GM12878 (cell line): ENCODE measurements around the gene HTR2B. TPM values are rescaled to one million over a fixed set of nuclear protein-coding genes. Genes with fewer than 3 reads are reported as not detected.

Experiments
- ATAC-seq: fragments of 200-7000 bp; cut with Tn5 transposase; 3 replicates; pipeline ENCODE4 v1.9.1; 2020; ENCODE audit warnings: mild to moderate bottlenecking, moderate library complexity
- BruUV-seq: library from RNA; stranded (reverse); fragments of 400-500 nt; replicated peaks from 2 replicates; lab custom pipeline; 2021; lab: Mats Ljungman, UMichigan
- CTCF ChIA-PET: fragments of 300-600 bp; sonication (Branson Sonifier 250); formaldehyde crosslinking; extraction: SDS; loops from one replicate; lab custom pipeline; 2021; ENCODE audit warnings: inconsistent platforms; lab: Yijun Ruan, JAX
- POLR2A ChIA-PET: fragments of 350-600 bp; formaldehyde crosslinking; extraction: SDS; loops from one replicate; lab custom pipeline; 2021; ENCODE audit warnings: inconsistent platforms; lab: Charles Lee
- RAD21 ChIA-PET: fragments of 300-600 bp; sonication (Branson Sonifier 250); formaldehyde crosslinking; loops from one replicate; lab custom pipeline; 2023; ENCODE audit warnings: antibody characterized with exemption; ENCODE audit not compliant: unreplicated experiment; lab: Charles Lee
- SMC1A ChIA-PET: fragments of 300-600 bp; sonication (Branson Sonifier 250); formaldehyde crosslinking; loops from one replicate; lab custom pipeline; 2023; ENCODE audit not compliant: unreplicated experiment, uncharacterized antibody; lab: Charles Lee
- DNase-seq: peaks from one replicate; pipeline ENCODE4 v3.0.0-alpha.2; 2011; ENCODE audit warnings: low read depth, low spot score
- FAIRE-seq: peaks from 3 replicates; lab custom pipeline; 2011; peaks lifted over from hg19 to GRCh38; lab: Jason Lieb, UNC
- H2AFZ ChIP-seq: 2 replicates; pipeline ENCODE4 v1.6.0; 2011; ENCODE audit warnings: low read depth, low read length, control low read depth; ENCODE audit not compliant: control insufficient read depth
- H3K27ac ChIP-seq: 2 replicates; pipeline ENCODE4 v1.5.1; 2011; ENCODE audit warnings: control low read depth; ENCODE audit not compliant: control insufficient read depth, insufficient read depth
- H3K27me3 ChIP-seq, 2 experiments: replicated peaks in 1 of 2; 2 replicates each; pipeline versions ENCODE4 v1.6.0 to v1.6.1; 2011; ENCODE audit warnings: low read length in 1 of 2; ENCODE audit not compliant: control insufficient read depth in 2 of 2, insufficient read depth in 2 of 2
- H3K36me3 ChIP-seq, 2 experiments: 2 replicates each; pipeline ENCODE4 v1.5.1; 2011; ENCODE audit warnings: low read length in 1 of 2; ENCODE audit not compliant: control insufficient read depth in 2 of 2, insufficient read depth in 2 of 2
- H3K4me1 ChIP-seq: 2 replicates; pipeline ENCODE4 v1.6.1; 2011; ENCODE audit warnings: mild to moderate bottlenecking, low read length, moderate library complexity, mixed read lengths; ENCODE audit not compliant: control insufficient read depth, insufficient read depth
- H3K4me2 ChIP-seq: 2 replicates; pipeline ENCODE4 v1.6.0; 2011; ENCODE audit warnings: control low read depth; ENCODE audit not compliant: control insufficient read depth, insufficient read depth
- H3K4me3 ChIP-seq: fragments of 200-600 bp; sonication (generic); 2 replicates; pipeline ENCODE4 v1.5.1; 2016
- H3K79me2 ChIP-seq: 2 replicates; pipeline ENCODE4 v1.6.0; 2011; ENCODE audit warnings: low read length; ENCODE audit not compliant: control insufficient read depth, insufficient read depth
- H3K9ac ChIP-seq: 2 replicates; pipeline ENCODE4 v1.8.0; 2011; ENCODE audit warnings: low read length, control low read depth, mixed read lengths; ENCODE audit not compliant: control insufficient read depth, insufficient read depth
- H3K9me3 ChIP-seq: replicated peaks from 3 replicates; pipeline ENCODE4 v1.5.1; 2011; ENCODE audit warnings: mild to moderate bottlenecking, low read length; ENCODE audit not compliant: control insufficient read depth, insufficient read depth
- H4K20me1 ChIP-seq: 2 replicates; pipeline ENCODE4 v1.6.0; 2011; ENCODE audit not compliant: control insufficient read depth, insufficient read depth
- ASH2L ChIP-seq: fragments of 300-600, 200-600 bp; sonication (generic); IDR thresholded peaks from 2 replicates; pipeline ENCODE4 v1.6.1; 2017; ENCODE audit warnings: low read depth, mild to moderate bottlenecking, borderline replicate concordance
- BACH1 ChIP-seq: fragments of 450-650 bp; IDR thresholded peaks from 2 replicates; pipeline ENCODE4 v1.6.1; 2017; ENCODE audit warnings: mild to moderate bottlenecking, borderline replicate concordance
- CEBPB ChIP-seq, 2 experiments: fragments of 150-350 bp in 1 of 2; IDR thresholded peaks; 2 replicates each; pipeline ENCODE4 v1.6.1; 2012 to 2014; ENCODE audit warnings: low read depth in 2 of 2, low read length in 2 of 2, borderline replicate concordance in 1 of 2, inconsistent platforms in 1 of 2
- MTA3 ChIP-seq: IDR thresholded peaks from 2 replicates; pipeline ENCODE4 v1.6.1; 2012; ENCODE audit warnings: low read length, inconsistent platforms, borderline replicate concordance
- NFYA ChIP-seq: IDR thresholded peaks from 2 replicates; pipeline ENCODE4 v1.6.1; 2011; ENCODE audit warnings: low read depth, mild to moderate bottlenecking, low read length, improper control_type of control experiment, borderline replicate concordance
- NRF1 ChIP-seq: conservative IDR thresholded peaks from 2 replicates; pipeline ENCODE4 v1.6.1; 2011; ENCODE audit warnings: mild to moderate bottlenecking, low read depth, low read length, improper control_type of control experiment
- SREBF2 ChIP-seq: IDR thresholded peaks from 2 replicates; pipeline ENCODE4 v1.6.1; 2012; ENCODE audit warnings: mild to moderate bottlenecking, low read length
- STAT3 ChIP-seq: IDR thresholded peaks from 2 replicates; pipeline ENCODE4 v1.6.1; 2011; ENCODE audit warnings: low read depth, low read length, improper control_type of control experiment
- WGBS: methylation state at CpG from one replicate; pipeline ENCODE4 v1.1.6; 2016; ENCODE audit warnings: low lambda C conversion rate; ENCODE audit not compliant: insufficient replicate concordance, insufficient coverage; ENCODE audit errors: missing lambda C conversion rate; 5-methylcytosine and 5-hydroxymethylcytosine counted together
- in situ Hi-C: fragments of 300-500 bp; cut with MboI; formaldehyde crosslinking; loops from 9 replicates; pipeline ENCODE4 v1.14.3; 2018; ENCODE audit warnings: mixed read lengths
- intact Hi-C: fragments of 100-400 bp; cut with micrococcal nuclease; formaldehyde crosslinking; loops from one replicate; pipeline ENCODE4 v1.14.2; 2022; ENCODE audit not compliant: unreplicated experiment
- polyA plus RNA-seq, 11 experiments: library from polyadenylated mRNA; depleted of rRNA in 4 of 11; unstranded in 6 of 11; stranded (reverse) in 5 of 11; fragments of >200 nt; fragmentation: Nextera tagmentation in 4 of 11; fragmentation: Illumina TruSeq in 1 of 11; extraction: Ambion mirVana in 4 of 11; extraction: Trizol in 1 of 11; gene quantifications; 1 replicate in 1 of 11; 2 replicates in 10 of 11; pipeline versions ENCODE4 v1.2.1 to v1.2.3, GENCODE V29; 2011 to 2016; ENCODE audit warnings: inconsistent platforms in 2 of 11, missing spikeins in 2 of 11, low read depth in 1 of 11
- total RNA-seq, 4 experiments: library from RNA; depleted of rRNA in 3 of 4; stranded (reverse); fragments of >200 nt in 3 of 4; fragmentation: Illumina TruSeq in 1 of 4; extraction: Trizol in 1 of 4; gene quantifications; 2 replicates each; pipeline versions ENCODE4 v1.2.1 to v1.2.3, GENCODE V29; 2013 to 2021
- TF ChIP-seq, protein P1 (sequence below): fragments of 450-650 bp; IDR thresholded peaks from 2 replicates; pipeline ENCODE4 v1.6.1; 2017; ENCODE audit warnings: mild to moderate bottlenecking

The HTR2B gene
- total and polyA plus RNA-seq, 10 of the 15 experiments (the other 5 are each of a cell fraction or from before 2014, with no cell fraction given) = 0.03 to 1.2 (median 0.15) TPM

DNA sequence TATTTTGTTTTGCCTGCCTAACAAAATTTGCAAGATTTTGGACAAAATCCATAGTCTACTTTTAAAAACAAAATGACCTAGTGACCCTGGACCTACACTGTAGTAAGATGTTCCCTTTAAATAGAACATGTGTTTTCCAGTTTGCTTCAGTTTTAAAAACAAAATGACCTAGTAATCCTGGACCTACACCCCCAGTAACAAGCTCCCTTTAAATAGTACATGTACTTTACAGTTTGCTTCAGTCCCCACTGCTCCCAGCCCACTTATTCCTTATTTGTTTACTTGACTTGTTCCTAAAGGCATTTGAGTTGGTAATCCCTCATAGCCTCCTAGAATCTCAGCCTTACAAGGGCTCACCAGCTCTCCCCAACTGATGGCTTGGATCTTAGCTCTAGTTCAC, 34.5 kb upstream of the HTR2B start:
- RAD21 ChIA-PET = no interaction called here
- POLR2A ChIA-PET = interaction anchor here (0.5 kb wide), 1 partner anchor 178 kb away, joined by 3 read pairs; no protein-coding TSS in a partner anchor
- SMC1A ChIA-PET = interaction anchor here (1.0 to 1.2 kb wide), 2 partner anchors 8 to 16 kb away, joined by 3 read pairs; no protein-coding TSS in a partner anchor
- no peak for DNase-seq
- Histone ChIP-seq H3K27me3 (no peaks in the 10 kb centered on the region), H3K9me3 (no peaks in the 10 kb centered on the region), H4K20me1 (no peaks in the 10 kb centered on the region), H3K4me1 (peaks cover 8% of the 10 kb centered on the region; the same call in 1 of the 2 replicates), H3K4me2 (no peak overlapping the region), H3K4me3 (no peak overlapping the region), H3K27ac (no peak overlapping the region), H3K36me3 (peaks cover 7 to 12% of the 10 kb centered on the region in 2 experiments), H2AFZ (no peak overlapping the region), H3K9ac (no peak overlapping the region), H3K79me2 (no peaks in the 10 kb centered on the region)
- FAIRE-seq = no peak
- intact Hi-C loops (no loop called here), in situ Hi-C loops (no loop called here)
- CTCF ChIA-PET = interaction anchor here (1.2 kb wide), 1 partner anchor 20 kb away, joined by 3 read pairs; no protein-coding TSS in a partner anchor
- ATAC-seq = no peak
- no TSS peak for BruUV-seq
- TF ChIP-seq BACH1 (no peak), CEBPB (IDR thresholded peaks at IDR 0.05; ENCODE audit: borderline replicate concordance in 1 of 2, low read depth in 2 of 2, low read length in 2 of 2) (no peak), ASH2L (no peak), NFYA (no peak), NRF1 (no peak), STAT3 (no peak)

DNA sequence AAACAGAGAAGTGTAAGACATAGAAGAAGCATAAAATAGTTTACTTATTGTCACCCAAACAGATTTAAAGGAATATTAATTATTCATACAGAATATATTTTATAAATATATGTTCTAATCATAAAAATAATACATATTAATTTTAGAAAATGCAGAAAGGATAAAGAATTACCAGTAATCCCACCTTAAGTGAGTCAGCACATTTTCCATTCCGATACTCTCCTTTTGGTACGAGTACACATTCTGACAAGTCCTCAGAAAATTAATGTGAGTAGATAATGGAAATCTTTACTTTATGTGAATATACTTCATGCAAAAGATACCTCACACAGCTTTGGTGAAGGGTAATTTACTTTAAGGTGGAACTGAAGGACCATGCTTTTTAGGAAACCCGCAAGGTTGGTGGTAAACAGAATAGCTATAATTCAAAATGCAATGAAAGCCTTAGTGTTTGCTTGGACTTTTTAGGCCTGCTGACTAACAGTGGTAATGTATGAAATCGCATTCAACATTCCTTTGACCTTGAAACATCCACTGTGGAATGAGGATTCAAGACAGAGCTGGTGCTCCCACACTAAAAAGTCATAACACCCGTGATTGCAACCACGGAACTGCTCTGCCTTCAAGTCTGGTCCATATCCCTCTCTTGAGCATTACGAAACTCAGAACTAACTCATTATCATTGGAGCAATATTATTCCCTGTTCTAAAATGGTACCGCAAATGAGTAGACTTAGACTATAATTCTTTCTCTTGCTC, 28.1 kb upstream of the HTR2B start:
- no peaks in the 10 kb centered on the region for H3K9me3 ChIP-seq
- no peaks in the 10 kb centered on the region for H4K20me1 ChIP-seq
- peaks cover 4 to 17% of the 10 kb centered on the region in 2 experiments for H3K36me3 ChIP-seq
- no peak overlapping the region for H2AFZ ChIP-seq
- H3K27me3 ChIP-seq = no peaks in the 10 kb centered on the region
- no peaks in the 10 kb centered on the region for H3K79me2 ChIP-seq
- no TSS peak for BruUV-seq
- FAIRE-seq (no peak), DNase-seq (no peak), ATAC-seq (no peak)
- POLR2A ChIA-PET = interaction anchor here (0.8 kb wide), 2 partner anchors 9 to 30 kb away, joined by 3 to 5 read pairs; no protein-coding TSS in a partner anchor
- in situ Hi-C loops (no loop called here), intact Hi-C loops (no loop called here)
- TF ChIP-seq, protein P1, sequence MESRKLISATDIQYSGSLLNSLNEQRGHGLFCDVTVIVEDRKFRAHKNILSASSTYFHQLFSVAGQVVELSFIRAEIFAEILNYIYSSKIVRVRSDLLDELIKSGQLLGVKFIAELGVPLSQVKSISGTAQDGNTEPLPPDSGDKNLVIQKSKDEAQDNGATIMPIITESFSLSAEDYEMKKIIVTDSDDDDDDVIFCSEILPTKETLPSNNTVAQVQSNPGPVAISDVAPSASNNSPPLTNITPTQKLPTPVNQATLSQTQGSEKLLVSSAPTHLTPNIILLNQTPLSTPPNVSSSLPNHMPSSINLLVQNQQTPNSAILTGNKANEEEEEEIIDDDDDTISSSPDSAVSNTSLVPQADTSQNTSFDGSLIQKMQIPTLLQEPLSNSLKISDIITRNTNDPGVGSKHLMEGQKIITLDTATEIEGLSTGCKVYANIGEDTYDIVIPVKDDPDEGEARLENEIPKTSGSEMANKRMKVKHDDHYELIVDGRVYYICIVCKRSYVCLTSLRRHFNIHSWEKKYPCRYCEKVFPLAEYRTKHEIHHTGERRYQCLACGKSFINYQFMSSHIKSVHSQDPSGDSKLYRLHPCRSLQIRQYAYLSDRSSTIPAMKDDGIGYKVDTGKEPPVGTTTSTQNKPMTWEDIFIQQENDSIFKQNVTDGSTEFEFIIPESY = no peak
- no peak for TF ChIP-seq MTA3
- no peak for TF ChIP-seq ASH2L
- TF ChIP-seq SREBF2 = no peak
- no peaks in the 10 kb centered on the region for H3K4me1 ChIP-seq
- H3K27ac ChIP-seq = no peak overlapping the region
- H3K4me3 ChIP-seq = no peak overlapping the region
- no peak overlapping the region for H3K4me2 ChIP-seq
- RAD21 ChIA-PET = no interaction called here
- no peak overlapping the region for H3K9ac ChIP-seq
- CTCF ChIA-PET = interaction anchor here (1.0 to 1.6 kb wide), 2 partner anchors 8 to 9 kb away, joined by 3 to 4 read pairs; no protein-coding TSS in a partner anchor
- 92% methylated on average over 8 of the region's 8 CpGs for WGBS
- SMC1A ChIA-PET = no interaction called here
